Muscle of leg (tissue), 16 donors: ENCODE measurements around the gene MAP4K1. TPM values are rescaled to one million over a fixed set of nuclear protein-coding genes. Genes with fewer than 3 reads are reported as not detected.

Source experiments
- DNase-seq: peaks from one replicate; pipeline ENCODE4 v3.0.0; 2013
- H3K27ac ChIP-seq: one replicate; pipeline ENCODE4 v1.5.1; 2013; ENCODE audit warnings: mild to moderate bottlenecking, low read length, control low read depth
- H3K27me3 ChIP-seq: one replicate; pipeline ENCODE4 v1.6.1; 2013; ENCODE audit warnings: low read length; ENCODE audit not compliant: control insufficient read depth, insufficient read depth
- H3K36me3 ChIP-seq: one replicate; pipeline ENCODE4 v1.6.1; 2013; ENCODE audit warnings: low read length; ENCODE audit not compliant: control insufficient read depth, insufficient read depth
- H3K4me1 ChIP-seq: one replicate; pipeline ENCODE4 v1.6.1; 2013; ENCODE audit warnings: low read length; ENCODE audit not compliant: control insufficient read depth, insufficient read depth
- H3K4me3 ChIP-seq: one replicate; pipeline ENCODE4 v1.5.1; 2013; ENCODE audit warnings: low read length, control low read depth
- H3K9me3 ChIP-seq: replicated peaks from 2 replicates; pipeline ENCODE4 v1.6.1; 2013; ENCODE audit warnings: low read depth, low read length; ENCODE audit not compliant: control insufficient read depth
- WGBS: methylation state at CpG from one replicate; pipeline ENCODE4 v1.1.5; 2013; ENCODE audit warnings: missing lambda C conversion rate; ENCODE audit not compliant: insufficient coverage; 5-methylcytosine and 5-hydroxymethylcytosine counted together
- long read RNA-seq, 11 donors: transcript quantifications; one replicate each; lab custom pipeline, GENCODE V29; 2026
- polyA plus RNA-seq, 8 donors: library from polyadenylated mRNA; unstranded; fragments of 120-200 nt; gene quantifications; one replicate each; pipeline versions ENCODE4 v1.2.1 to v1.2.3, GENCODE V29; 2013; ENCODE audit warnings: inconsistent platforms in 1 of 8, low replicate concordance in 1 of 8; ENCODE audit not compliant: insufficient read length in 8 of 8, insufficient read depth in 1 of 8
- total RNA-seq: library from RNA; stranded (reverse); fragments of 120-200 nt; gene quantifications from one replicate; pipeline ENCODE4 v1.2.4, GENCODE V29; 2013

Gene MAP4K1
- total RNA-seq (0.89 TPM), polyA plus RNA-seq (10 to 100 TPM in 3 of 8 donors, 1 to 10 TPM in 5; 2.8 to 17.8 (median 7.3) TPM)
- long read RNA-seq, donor 1, partial matches to known transcripts: 45 of 160 reads
- long read RNA-seq, donor 1, other reads (novel, unspliced or antisense): 115 of 160 reads
- long read RNA-seq, donor 2: 0 reads
- long read RNA-seq, donor 3, partial matches to known transcripts: 342 of 375 reads
- long read RNA-seq, donor 3, other reads (novel, unspliced or antisense): 33 of 375 reads
- long read RNA-seq, donor 4: 0 reads
- long read RNA-seq, donor 5, partial matches to known transcripts: 678 of 742 reads
- long read RNA-seq, donor 5, other reads (novel, unspliced or antisense): 64 of 742 reads
- long read RNA-seq, donor 6: 0 reads
- long read RNA-seq, donor 7, partial matches to known transcripts: 224 of 538 reads
- long read RNA-seq, donor 7, other reads (novel, unspliced or antisense): 314 of 538 reads
- long read RNA-seq, donor 8, partial matches to known transcripts: 580 of 605 reads
- long read RNA-seq, donor 8, other reads (novel, unspliced or antisense): 25 of 605 reads
- long read RNA-seq, donor 9, partial matches to known transcripts: 202 of 472 reads
- long read RNA-seq, donor 9, other reads (novel, unspliced or antisense): 270 of 472 reads
- long read RNA-seq, donor 10, partial matches to known transcripts: 419 of 785 reads
- long read RNA-seq, donor 10, other reads (novel, unspliced or antisense): 366 of 785 reads
- long read RNA-seq, donor 11, partial matches to known transcripts: 5 of 5 reads
- long read RNA-seq, donor 11, other reads (novel, unspliced or antisense): 0 of 5 reads

GRCh38 chr19:38617764-38618589, at the start of gene MAP4K1:
Gene MAP4K1 (minus strand): TSS chr19:38617953. CDS start chr19:38617895, 58 bp downstream.
- H3K27ac ChIP-seq: peak within 1 kb of the TSS; percentile 91
- peak; percentile 34 for DNase-seq
- no peaks in the 10 kb centered on the region for H3K27me3 ChIP-seq
- H3K36me3 ChIP-seq: peaks cover 24% of the 10 kb centered on the region
- peaks cover 21% of the 10 kb centered on the region for H3K4me1 ChIP-seq
- 36% methylated on average over 19 of the region's 28 CpGs for WGBS
- H3K4me3 ChIP-seq: peak within 1 kb of the TSS; percentile 92
- no peaks in the 10 kb centered on the region for H3K9me3 ChIP-seq

- Histone ChIP-seq H3K4me3 (no peak overlapping the region), H3K9me3 (no peaks in the 10 kb centered on the region), H3K27ac (peak overlapping the region; percentile 96), H3K27me3 (no peaks in the 10 kb centered on the region), H3K4me1 (peaks cover 91% of the 10 kb centered on the region), H3K36me3 (peaks cover 4% of the 10 kb centered on the region)
- WGBS: 0% methylated on average over 2 of the region's 10 CpGs
- DNase-seq: peak; percentile 90
These were observed 49.1 kb upstream of the MAP4K1 start for GRCh38 chr19:38666663-38667511.

- H3K9me3 ChIP-seq: no peaks in the 10 kb centered on the region
- peak overlapping the region; percentile 96 for H3K27ac ChIP-seq
- peak; percentile 72 for DNase-seq
- H3K4me3 ChIP-seq: no peak overlapping the region
- peaks cover 4% of the 10 kb centered on the region for H3K36me3 ChIP-seq
- WGBS: 57% methylated on average over 11 of the region's 19 CpGs
- H3K27me3 ChIP-seq: no peaks in the 10 kb centered on the region
- H3K4me1 ChIP-seq: peaks cover 90% of the 10 kb centered on the region
These were observed 48.4 kb upstream of the MAP4K1 start for GRCh38 chr19:38665950-38666662.

GRCh38 chr19:38665219-38665931, 47.6 kb upstream of the MAP4K1 start:
- H3K36me3 ChIP-seq: peaks cover 4% of the 10 kb centered on the region
- no peak overlapping the region for H3K4me3 ChIP-seq
- H3K27me3 ChIP-seq: no peaks in the 10 kb centered on the region
- H3K4me1 ChIP-seq: peaks cover 87% of the 10 kb centered on the region
- no peaks in the 10 kb centered on the region for H3K9me3 ChIP-seq
- WGBS: 70% methylated on average over 7 of the region's 13 CpGs
- peak overlapping the region; percentile 96 for H3K27ac ChIP-seq
- DNase-seq: no peak

- Histone ChIP-seq H3K27me3 (no peaks in the 10 kb centered on the region), H3K4me1 (peaks cover 84% of the 10 kb centered on the region), H3K9me3 (no peaks in the 10 kb centered on the region), H3K27ac (peak overlapping the region; percentile 96), H3K36me3 (peaks cover 4% of the 10 kb centered on the region), H3K4me3 (peak overlapping the region; percentile 32)
- DNase-seq: peak; percentile 54
- WGBS: no CpG with 5 or more reads among the region's 7 CpGs
These were observed 46.9 kb upstream of the MAP4K1 start for GRCh38 chr19:38664503-38665211.

GRCh38 chr19:38663957-38664502, 46.3 kb upstream of the MAP4K1 start:
- Histone ChIP-seq H3K27me3 (no peaks in the 10 kb centered on the region), H3K27ac (peak overlapping the region; percentile 96), H3K36me3 (peaks cover 4% of the 10 kb centered on the region), H3K4me3 (peak overlapping the region; percentile 32), H3K9me3 (no peaks in the 10 kb centered on the region), H3K4me1 (peaks cover 84% of the 10 kb centered on the region)
- DNase-seq: peak; percentile 55
- 26% methylated on average over 13 of the region's 19 CpGs for WGBS

GRCh38 chr19:38663156-38663651, 45.5 kb upstream of the MAP4K1 start:
- peak; percentile 64 for DNase-seq

More at GRCh38 chr19:38663156-38663651, 45.5 kb upstream of the MAP4K1 start:
- Histone ChIP-seq H3K36me3 (peaks cover 4% of the 10 kb centered on the region), H3K4me1 (peaks cover 81% of the 10 kb centered on the region), H3K27ac (peak overlapping the region; percentile 96), H3K4me3 (peak overlapping the region; percentile 32), H3K27me3 (no peaks in the 10 kb centered on the region), H3K9me3 (no peaks in the 10 kb centered on the region)
- WGBS: 37% methylated on average over 18 of the region's 22 CpGs
